Suppressor macrophage (primary cell): Measurements from ENCODE around the gene PIGU.
"Not testable (repeated sequence)": the region's sequence is repeated elsewhere in the genome, so short reads cannot be mapped to it uniquely, and the experiment has no call there.

Experiments used
- DNase-seq, 4 experiments: peaks; one replicate each; pipeline ENCODE4 v3.0.0-alpha.2; 2020 to 2022
- total RNA-seq, 17 experiments: gene quantifications; one replicate each; lab custom pipeline; 2026; ENCODE audit warnings: mixed read lengths in 6 of 17, inconsistent platforms in 3 of 17; lab: John Stamatoyannopoulos, UW

The PIGU gene, protein sequence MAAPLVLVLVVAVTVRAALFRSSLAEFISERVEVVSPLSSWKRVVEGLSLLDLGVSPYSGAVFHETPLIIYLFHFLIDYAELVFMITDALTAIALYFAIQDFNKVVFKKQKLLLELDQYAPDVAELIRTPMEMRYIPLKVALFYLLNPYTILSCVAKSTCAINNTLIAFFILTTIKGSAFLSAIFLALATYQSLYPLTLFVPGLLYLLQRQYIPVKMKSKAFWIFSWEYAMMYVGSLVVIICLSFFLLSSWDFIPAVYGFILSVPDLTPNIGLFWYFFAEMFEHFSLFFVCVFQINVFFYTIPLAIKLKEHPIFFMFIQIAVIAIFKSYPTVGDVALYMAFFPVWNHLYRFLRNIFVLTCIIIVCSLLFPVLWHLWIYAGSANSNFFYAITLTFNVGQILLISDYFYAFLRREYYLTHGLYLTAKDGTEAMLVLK
- total RNA-seq, result 8.0 to 21.1 (median 14.5) reads per million in 17 experiments

DNA sequence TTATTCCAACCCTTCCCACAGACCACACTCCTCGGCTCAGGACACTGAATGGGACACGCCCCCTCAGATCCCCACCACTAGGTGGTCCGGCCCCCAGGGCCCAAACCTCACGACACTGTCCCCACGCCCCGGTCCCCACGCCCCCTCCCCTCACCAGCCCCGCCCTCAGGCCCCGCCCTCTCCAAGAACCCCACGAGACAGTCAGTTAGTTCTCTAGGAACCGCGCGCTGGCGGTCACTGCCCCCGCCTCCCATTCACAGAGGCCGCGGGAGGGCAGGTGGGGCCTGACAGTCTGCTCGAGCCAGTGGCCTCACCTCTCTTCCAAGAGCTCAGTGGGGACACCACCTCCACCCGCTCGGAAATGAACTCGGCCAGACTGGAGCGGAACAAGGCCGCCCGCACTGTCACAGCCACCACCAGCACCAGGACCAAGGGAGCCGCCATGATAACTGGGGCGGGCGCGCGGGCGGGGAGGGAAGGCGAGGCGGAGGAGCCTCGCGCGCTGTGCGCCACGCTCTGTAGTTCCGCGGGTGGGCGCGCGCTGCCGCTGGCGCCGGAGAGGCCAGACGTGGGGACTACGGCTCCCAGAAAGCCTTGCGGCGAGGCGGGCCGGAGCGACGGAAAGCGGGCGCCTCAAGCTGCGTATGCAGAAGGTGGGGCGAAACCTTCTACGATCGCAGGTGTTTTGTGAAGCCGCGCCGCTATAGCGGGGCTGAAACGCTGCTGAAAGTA lies at the start of gene PIGU:
TSS of gene PIGU (minus strand) at position 451 of the 732 bp plus-strand sequence. CDS start at position 444, 7 bp downstream.
- DNase-seq, result peak; percentile 96 to 98 (median 98)

DNA sequence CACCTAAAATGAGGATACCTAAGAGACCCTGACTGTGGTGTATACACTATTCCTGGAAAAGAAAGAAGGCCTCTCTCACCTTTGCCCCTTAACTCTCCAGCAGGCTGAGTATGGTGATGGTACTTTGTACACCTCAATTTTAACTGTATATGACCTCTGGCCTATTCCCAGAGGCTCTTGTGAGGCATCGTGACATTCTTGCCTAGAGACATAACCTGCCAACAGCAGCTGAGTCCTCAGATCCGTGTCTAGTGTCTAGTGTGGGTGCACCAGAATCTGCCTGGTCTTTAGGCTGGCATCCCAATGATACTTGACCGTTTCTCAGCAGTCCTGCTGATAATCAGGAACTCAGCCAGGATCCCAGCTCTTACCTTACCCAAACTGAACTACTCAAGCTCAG lies 47.3 kb upstream of the PIGU start:
- DNase-seq, result no peak

DNA sequence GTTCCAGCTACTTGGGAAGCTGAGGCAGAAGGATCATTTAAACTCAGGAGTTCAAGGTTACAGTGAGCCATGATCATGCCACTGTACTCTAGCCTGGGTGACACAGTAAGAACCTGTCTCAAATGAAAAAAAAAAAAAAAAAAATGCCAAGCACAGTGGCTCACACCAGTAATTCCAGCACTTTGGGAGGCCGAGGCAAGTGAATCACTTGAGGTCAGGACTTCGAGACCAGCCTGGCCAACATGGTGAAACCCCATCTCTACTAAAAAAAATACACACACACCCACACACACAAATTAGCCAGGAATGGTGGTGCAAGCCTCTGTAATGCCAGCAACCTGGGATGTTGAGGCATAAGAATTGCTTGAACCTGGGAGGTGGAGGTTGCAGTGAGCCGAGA lies 45.7 kb upstream of the PIGU start:
- DNase-seq, result not testable (repeated sequence)

DNA sequence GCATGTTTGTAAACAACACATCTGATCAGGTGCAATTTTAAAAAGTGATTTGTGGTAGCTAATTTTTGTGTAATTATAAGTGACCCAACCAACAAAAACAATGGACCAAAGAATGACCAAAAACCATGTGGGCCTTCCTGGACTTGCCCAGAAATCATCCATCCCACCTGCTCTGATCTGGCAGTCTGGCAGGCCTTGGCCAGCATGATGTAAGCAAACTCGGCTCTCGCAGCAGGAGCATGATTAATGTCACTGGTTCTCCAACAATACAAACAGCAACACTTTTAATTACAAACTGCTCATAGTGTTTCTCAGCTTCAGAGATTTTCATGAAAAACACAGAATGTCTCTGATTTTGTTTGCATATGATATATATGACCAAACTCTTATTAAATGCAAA lies 43.4 kb upstream of the PIGU start:
- DNase-seq, result no peak

DNA sequence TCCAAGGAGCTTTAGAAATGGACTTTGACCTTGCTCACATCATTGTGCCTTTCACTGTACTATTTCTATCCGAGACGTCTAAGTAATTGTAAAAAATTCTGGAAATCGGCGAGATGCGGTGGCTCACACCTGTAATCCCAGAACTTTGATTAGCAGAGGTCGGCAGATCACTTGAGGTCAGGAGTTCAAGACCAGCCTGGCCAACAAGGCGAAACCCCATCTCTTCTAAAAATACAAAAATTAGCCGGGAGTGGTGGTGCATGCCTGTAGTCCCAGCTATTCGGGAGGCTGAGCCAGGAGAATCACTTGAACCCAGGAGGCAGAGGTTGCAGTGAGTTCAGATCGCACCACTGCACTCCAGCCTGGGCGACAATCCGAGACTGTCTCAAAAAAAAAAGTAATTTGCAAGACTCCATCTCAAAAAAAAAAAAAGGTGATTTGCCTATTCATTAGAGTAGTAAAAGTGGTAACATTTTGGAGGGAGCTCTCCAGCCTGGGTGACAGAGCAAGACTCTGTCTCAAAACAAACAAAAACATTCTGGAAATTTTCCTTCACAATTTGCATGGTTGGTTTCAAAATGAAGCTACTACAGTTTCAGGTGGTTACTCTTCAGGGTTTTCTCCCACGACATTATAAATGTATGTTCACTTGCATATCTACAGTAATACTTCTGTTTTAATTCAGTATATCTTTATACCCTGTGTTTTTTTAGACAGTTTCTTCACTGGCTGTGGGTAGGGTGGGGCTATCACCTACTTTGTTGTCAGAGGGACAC lies 42.5 kb upstream of the PIGU start:
- DNase-seq, result not testable (repeated sequence)

DNA sequence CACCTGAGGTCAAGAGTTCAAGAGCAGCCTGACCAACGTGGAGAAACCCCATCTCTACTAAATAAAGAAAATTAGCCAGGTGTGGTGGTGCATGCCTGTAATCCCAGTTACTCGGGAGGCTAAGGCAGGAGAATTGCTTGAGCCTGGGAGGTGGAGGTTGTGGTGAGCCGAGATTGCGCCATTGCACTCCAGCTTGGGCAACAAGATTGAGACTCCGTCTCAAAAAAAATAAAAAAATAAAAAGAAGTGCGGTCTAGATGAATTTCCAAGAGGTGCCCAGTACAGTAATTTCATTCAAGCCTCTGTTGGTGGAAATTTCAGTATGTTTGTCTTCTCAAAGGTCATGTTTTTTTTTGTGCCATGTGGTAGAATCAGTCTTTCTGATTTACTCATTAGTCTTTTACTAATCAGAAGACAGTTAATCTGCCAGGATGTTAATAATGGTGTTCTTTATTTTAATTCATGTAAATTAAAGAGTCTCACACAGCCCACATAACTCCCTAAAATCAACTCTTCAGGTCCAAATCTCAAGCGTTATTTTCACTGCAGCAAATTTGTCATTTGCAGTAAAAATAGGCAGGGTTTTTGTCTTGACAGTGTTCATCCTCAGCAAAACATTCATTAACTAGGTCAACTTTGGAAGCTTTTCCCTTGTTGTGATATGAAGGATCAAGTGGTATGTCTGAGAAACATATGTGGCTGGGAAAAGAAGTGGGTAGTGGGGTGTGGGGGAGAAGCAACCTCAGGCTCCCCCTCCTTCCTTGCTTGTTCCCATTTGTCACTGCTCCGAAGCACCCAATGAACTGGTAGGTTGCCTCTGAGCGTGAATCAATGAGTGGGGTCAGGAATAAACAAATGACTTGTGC lies 40.6 kb upstream of the PIGU start:
- DNase-seq, result no peak

DNA sequence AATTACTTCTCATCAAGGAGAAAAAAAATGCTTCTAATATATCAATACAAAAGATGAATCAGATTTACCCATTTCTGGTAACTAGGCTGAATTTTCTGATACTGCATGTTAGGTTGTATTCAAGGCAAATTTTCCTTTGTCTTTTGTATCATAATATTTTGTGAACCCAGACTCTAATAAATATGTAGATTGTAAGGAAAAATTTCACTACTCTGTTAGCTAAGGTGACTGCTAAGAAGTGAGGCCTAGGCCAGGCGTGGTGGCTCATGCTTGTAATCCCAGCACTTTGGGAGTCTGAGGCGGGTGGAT lies 40.0 kb upstream of the PIGU start:
- no peak for DNase-seq

DNA sequence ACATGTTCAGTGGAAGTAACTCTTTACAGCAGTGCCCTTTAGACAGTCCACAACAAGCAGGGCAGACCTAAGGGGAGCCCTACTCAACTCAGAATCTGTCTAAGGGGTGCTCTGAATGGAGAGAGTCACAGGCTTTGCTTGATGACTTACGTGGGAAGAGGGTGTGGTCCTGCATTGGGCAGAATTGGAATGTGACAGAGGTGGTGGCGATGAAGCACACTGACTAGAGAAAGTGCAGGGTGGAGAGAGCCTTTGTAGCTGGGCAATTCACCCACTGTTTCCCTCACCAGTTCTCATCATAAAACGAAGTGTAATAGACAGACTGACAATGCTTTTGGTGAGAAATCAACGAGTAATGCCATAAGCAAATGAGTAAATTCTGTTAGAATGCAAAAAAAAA lies 38.5 kb upstream of the PIGU start:
- no peak for DNase-seq

DNA sequence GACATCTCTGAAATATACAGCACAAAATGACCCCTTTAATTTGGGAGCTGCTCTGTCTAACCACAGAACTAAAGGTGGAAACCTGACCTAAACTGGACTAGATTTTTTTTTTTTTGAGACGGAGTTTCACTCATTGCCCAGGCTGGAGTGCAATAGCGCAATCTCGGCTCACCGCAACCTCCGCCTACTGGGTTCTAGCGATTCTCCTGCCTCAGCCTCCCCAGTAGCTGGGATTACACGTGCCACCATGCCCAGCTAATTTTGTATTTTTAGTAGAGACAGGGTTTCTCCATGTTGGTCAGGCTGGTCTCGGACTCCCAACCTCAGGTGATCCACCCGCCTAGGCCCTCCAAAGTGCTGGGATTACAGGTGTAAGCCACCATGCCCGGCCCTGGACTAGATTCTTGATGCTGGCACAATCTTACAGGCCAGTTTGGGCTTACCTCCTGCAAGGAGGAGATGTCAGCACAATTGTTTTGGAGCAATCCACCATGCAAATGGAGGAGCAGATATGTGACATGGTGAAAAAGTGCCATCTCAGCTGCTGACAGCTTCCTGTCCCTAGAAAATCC lies 37.1 kb upstream of the PIGU start:
- DNase-seq, result not testable (repeated sequence)

DNA sequence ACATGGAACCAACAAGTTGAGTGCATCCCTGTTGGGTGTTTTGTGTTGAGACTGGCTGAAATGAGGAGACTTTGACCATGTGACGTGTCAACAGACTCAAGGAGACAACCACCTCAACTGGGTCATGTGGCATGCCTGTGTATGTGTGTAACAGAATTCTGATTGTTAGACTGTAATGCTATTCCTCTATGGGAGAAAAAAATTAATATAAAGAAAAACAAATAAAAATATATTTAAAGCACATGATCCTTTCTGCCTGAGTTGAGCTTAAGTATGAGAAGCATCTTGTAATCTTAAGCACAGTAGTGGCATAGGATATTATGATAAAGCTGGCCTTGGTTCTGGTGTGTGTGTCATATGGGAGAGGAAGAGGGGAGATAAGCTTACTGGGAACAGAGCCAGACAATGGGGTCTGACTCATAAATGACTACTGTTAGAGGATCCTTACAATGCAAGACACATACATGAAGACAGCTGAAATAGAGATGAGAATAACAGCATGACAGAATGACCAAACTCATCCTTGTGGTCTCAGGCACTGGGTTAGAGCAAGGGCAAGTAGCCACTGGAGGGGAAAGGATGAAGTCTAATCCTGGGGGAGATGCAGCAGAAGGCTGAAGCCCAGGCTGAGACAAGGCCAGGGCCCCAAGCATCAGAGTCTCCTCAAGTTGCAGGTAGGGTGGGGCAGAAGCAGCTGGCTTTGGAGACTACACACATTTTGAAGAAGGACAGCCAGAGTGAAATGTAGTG lies 36.5 kb upstream of the PIGU start:
- DNase-seq, result peak; percentile 31 to 77 (median 52)

DNA sequence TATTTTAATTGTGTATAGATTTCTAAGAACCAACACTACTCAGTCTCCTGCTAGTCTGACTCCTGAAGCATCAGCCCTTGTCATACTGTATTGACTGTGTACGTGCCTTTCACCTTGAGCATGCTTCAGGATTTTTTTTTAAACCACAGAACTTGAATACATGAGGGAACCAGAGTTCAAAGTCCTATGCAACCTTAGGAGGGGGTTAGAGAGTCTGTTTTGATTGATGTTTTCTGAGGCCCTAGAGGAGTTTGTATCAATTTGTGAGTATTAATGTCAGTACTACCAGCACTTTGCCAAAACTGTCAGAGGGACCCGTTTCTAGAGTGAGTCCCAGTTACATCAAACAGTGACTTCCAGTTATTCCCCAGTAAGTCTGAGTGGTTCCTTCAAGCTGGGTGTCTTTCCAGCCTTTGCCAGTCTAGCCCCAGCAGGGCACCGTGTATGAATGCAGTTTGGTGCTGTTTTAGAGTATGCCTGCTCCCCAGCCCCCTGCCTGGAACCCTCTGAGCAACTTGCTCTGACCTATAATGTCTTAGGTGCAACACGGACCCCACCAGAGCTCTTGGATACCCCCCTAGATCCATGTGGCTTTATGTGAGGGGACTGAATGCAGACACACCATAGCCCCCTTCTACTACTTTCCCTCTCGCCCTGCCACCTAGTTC lies 35.8 kb upstream of the PIGU start:
- no peak for DNase-seq

DNA sequence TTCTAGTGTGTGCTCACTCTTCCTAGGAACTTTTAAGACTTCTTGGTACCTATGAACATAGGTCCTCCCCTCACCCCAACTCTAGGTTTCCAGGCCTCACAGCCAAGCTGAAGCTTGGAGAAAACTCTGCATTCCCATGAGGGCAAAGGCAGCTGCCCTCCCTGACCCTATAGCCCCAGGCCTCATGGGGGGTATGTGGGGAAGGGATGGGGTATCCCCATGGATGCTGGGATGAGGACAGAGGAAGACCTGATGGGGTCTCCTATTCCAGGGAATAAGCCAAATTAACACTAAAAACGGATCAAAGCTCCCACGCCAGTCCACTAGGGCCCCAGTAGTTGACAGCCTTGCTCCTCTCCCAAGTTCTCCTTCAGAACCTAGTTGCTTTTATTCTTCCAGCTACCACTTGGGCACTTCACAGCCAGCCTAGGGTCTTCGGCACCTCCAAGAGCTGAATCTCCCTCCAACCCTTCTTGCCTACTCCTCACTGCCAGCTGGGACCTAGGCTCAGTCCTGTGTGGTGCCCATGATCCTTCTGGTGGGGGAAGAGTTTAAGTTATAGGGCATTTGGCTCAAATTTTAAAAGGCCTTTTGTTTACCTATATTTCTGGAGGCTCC lies 35.0 kb upstream of the PIGU start:
- DNase-seq, result no peak

DNA sequence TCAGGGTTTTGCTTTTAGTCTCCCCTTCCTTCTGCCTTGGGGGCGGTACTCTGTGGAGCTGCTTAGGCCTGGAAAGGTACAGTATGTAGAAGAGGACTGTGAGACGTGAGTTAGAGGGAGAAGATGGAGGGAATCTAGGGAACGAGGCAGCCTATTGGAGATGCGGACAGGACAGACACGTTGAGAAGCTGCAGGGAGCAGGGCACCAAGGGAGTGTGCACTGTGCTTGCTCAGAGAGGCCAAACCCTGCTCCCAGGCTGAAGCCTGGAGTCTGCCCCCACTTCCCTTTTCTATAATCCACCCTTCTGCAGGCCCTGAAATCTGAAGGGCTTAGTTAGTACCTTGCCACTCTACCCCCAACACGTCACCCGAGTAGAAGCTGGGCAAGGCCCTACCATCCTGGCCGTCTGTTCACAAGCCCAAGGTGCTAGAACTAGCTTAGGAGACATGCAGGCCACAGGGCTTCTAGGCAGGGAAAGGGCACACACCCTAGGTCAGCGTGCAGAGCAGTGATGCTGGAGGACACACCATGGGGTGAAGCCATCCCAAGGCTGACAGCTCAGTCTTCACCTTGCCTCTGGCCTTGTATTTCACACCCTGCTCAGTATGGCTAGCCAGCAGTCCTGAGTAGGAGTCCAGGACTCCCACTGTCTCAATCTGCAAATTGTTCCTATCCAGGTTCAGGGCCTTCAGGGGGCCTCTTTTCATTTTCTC lies 34.1 kb upstream of the PIGU start:
- peak; percentile 28 to 54 (median 45) for DNase-seq

DNA sequence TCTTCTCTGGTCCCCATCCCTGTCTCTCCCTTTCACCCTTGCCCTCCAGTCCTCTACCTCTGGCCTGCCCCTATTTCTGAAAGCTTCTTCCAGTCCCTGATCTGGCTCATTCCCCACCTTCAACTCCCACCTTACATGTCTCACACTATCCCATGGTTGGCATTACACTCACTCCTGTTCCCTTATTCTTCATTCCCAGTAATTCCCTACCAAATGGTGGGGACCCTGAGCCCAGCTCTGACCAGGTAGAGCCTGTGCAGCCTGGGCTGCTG lies 33.6 kb upstream of the PIGU start:
- DNase-seq, result no peak

DNA sequence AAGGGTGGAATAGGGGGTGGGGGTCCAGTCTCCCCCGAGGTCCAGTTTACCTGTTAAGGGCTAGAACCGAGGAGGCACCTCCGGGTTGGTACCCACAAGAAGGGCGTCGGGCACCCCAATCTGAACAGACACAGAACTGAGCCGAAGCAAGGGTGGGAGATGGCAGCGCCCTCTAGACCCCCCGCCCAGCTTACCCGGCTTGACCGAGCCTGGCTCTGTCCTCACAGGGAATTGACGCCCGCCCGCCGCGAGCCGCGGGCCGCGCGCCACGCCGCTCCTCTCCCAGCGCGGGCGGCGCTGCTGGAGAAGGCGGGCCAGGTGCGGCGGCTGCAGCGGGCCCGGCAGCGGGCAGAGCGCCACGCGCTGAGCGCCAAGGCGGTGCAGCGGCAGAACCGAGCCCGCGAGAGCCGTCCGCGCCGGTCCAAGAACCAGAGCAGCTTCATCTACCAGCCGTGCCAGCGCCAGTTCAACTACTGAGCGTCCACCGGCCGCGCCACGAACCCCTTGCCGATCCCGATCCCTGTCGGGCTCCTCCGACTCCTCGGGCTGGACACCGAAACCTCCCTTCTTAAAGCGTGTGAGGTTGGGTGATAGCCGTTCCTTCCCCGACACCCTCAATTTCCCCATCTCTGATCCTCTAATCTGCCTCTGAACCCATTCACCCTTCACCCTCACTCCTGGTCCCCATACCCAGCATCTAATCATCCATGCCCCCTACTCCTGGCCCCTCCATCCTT lies 33.1 kb upstream of the PIGU start:
- DNase-seq, result peak; percentile 16 to 68 (median 42)

DNA sequence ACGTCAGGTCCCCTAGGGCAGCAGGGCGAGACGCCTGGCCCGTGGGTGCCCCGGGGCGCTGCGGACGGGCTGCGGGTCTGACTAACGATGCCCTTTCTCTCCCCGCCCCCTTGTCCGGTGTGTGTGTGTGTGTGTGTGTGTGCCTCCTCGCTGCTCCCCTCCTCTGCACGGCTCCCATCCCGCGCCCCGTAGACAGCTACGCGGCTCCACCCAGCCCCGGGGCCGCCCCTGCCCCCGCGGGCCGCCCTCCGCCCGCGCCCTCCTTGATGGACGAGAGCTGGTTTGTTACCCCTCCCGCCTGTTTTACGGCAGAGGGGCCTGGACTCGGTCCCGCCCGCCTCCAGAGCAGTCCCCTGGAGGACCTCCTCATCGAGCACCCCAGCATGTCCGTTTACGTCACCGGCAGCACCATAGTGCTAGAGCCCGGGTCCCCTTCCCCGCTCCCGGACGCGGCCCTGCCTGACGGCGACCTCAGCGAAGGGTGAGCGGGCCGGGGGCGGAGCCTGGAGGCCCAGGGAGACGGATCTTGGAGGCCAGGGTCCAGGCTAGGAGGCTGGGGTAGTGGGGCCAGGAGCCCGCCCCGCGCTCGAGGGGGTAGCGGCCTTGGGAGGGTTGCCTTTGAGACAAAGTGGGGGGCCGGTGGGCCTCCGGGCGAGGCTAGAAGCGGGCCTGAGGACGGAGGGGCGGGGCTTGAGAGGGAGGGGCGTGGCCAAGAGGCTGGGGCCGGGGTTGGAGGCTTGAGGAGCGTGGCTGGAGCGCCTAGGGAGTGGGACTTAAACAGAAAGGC lies 32.3 kb upstream of the PIGU start:
- peak; percentile 60 to 78 (median 66) for DNase-seq

DNA sequence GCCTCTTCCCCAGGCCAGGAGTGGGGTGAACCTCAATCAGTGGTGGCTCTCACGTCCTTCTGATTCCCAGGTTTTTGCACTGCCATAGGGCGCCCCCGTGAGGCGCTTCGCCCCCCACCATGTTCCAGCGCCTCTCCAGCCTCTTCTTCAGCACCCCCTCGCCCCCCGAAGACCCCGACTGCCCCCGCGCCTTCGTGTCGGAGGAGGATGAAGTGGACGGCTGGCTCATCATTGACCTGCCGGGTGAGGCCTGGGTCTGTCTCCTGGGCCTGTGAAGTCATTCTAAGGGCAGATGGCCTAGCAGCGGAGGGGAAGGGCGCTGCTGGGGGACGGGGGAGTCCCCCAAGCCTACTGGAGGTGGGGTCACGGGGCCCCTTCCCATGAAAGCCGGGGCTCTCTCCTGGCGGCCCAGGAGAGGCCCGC lies 31.7 kb upstream of the PIGU start:
- DNase-seq, result peak; percentile 38 to 69 (median 45)
